Measurements from ENCODE around the gene CCDC85A.

CCDC85A gene

GRCh38 chr2:56297671-56298070 lies 113.9 kb downstream of the CCDC85A start:
- DNase-seq (ENCODE audit: low read depth in 2 of 2), result no peak

GRCh38 chr2:56299171-56299691 lies 115.4 kb downstream of the CCDC85A start:
- DNase-seq (ENCODE audit: low read depth in 2 of 2), result no peak

- DNase-seq (ENCODE audit: low read depth in 2 of 2), result no peak
Observed at GRCh38 chr2:56309626-56310170, 125.9 kb downstream of the CCDC85A start.

GRCh38 chr2:56313500-56313921 lies 129.7 kb downstream of the CCDC85A start:
- no peak for DNase-seq (ENCODE audit: low read depth in 2 of 2)

- DNase-seq (ENCODE audit: low read depth in 2 of 2), result no peak
Observed at GRCh38 chr2:56314371-56314770, 130.6 kb downstream of the CCDC85A start.

- DNase-seq (ENCODE audit: low read depth in 2 of 2), result no peak
Observed at GRCh38 chr2:56314796-56315195, 131.0 kb downstream of the CCDC85A start.

GRCh38 chr2:56315376-56315775 lies 131.6 kb downstream of the CCDC85A start:
- DNase-seq (ENCODE audit: low read depth in 2 of 2), result no peak

- DNase-seq (ENCODE audit: low read depth in 2 of 2), result no peak
Observed at GRCh38 chr2:56316011-56316410, 132.2 kb downstream of the CCDC85A start.

GRCh38 chr2:56318147-56318546 lies 134.4 kb downstream of the CCDC85A start:
- DNase-seq (ENCODE audit: low read depth in 2 of 2), result no peak

- no peak for DNase-seq (ENCODE audit: low read depth in 2 of 2)
Observed at GRCh38 chr2:56325661-56326345, 142.0 kb downstream of the CCDC85A start.

- DNase-seq (ENCODE audit: low read depth in 2 of 2), result no peak
Observed at GRCh38 chr2:56326346-56326741, 142.6 kb downstream of the CCDC85A start.

GRCh38 chr2:56331810-56332209 lies 148.0 kb downstream of the CCDC85A start:
- DNase-seq (ENCODE audit: low read depth in 2 of 2), result no peak

GRCh38 chr2:56333812-56334485 lies 150.2 kb downstream of the CCDC85A start:
- no peak for DNase-seq (ENCODE audit: low read depth in 2 of 2)

GRCh38 chr2:56334622-56335021 lies 150.8 kb downstream of the CCDC85A start:
- no peak for DNase-seq (ENCODE audit: low read depth in 2 of 2)

- DNase-seq (ENCODE audit: low read depth in 2 of 2), result no peak
Observed at GRCh38 chr2:56335101-56335500, 151.3 kb downstream of the CCDC85A start.

- no peak for DNase-seq (ENCODE audit: low read depth in 2 of 2)
Observed at GRCh38 chr2:56337342-56337741, 153.6 kb downstream of the CCDC85A start.

- no peak for DNase-seq (ENCODE audit: low read depth in 2 of 2)
Observed at GRCh38 chr2:56338232-56338631, 154.4 kb downstream of the CCDC85A start.

- DNase-seq (ENCODE audit: low read depth in 2 of 2), result no peak
Observed at GRCh38 chr2:56344771-56345170, 161.0 kb downstream of the CCDC85A start.

- DNase-seq (ENCODE audit: low read depth in 2 of 2), result no peak
Observed at GRCh38 chr2:56347881-56348280, 164.1 kb downstream of the CCDC85A start.

GRCh38 chr2:56348392-56349210 lies 164.8 kb downstream of the CCDC85A start:
- DNase-seq (ENCODE audit: low read depth in 2 of 2), result no peak

- no peak for DNase-seq (ENCODE audit: low read depth in 2 of 2)
Observed at GRCh38 chr2:56357655-56358295, 174.0 kb downstream of the CCDC85A start.

- no peak for DNase-seq (ENCODE audit: low read depth in 2 of 2)
Observed at GRCh38 chr2:56361844-56362243, 178.1 kb downstream of the CCDC85A start.

Measured in stimulated activated CD4-positive, alpha-beta T cell treated with anti-CD3 and anti-CD28 coated beads, Interleukin-15, amount 100 ng/mL, for 48 hours (primary cell).